ENCODE results near the gene MLH1. TPM values are rescaled to one million over a fixed set of nuclear protein-coding genes. Genes with fewer than 3 reads are reported as not detected.
A peak's percentile ranks its signal among the peaks of the same experiment; 100 is the strongest.
"Not testable (repeated sequence)": the region's sequence is repeated elsewhere in the genome, so short reads cannot be mapped to it uniquely, and the experiment has no call there.

MLH1 gene
- total RNA-seq, 1 donor from 2014 or later = 45.6 TPM

DNA sequence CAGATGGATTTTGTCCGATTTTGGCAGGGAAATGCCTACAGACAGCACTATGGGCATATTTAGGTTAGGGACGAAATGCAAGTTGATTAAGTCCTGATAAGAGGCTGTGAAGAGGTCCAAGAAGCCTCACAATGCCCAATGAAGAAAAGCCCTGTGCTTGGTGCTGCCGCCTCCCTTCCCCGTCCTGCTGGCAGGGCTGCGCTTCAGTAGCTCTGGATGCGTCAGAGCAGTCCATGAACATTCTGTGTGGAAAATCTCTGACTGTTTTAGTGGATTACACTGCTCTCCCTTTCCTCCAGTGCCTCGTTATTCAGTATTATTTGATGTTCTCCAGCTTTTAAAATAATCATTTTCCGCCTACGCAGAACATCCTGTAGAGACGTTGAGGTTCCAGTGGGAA is 39.6 kb downstream of the MLH1 start:
- DNase-seq (ENCODE audit: low read depth) = no peak

DNA sequence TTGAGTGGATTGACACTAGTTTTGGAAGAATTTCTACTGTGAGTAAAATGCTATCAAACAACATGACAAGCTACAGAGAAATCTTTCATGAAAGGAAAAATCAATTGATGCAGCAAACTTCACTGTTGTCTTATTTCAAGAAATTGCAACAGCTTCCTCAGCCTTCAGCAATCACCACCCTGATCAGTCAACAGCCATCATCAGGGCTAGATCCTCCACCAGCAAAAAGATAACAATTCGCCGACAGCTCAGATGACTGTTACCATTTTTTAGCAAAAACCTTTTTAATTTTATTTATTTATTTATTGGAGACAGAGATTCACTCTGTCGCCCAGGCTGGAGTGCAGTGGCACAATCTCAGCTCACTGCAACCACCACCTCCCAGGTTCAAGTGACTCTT is 44.0 kb downstream of the MLH1 start:
- DNase-seq (ENCODE audit: low read depth) = no peak

DNA sequence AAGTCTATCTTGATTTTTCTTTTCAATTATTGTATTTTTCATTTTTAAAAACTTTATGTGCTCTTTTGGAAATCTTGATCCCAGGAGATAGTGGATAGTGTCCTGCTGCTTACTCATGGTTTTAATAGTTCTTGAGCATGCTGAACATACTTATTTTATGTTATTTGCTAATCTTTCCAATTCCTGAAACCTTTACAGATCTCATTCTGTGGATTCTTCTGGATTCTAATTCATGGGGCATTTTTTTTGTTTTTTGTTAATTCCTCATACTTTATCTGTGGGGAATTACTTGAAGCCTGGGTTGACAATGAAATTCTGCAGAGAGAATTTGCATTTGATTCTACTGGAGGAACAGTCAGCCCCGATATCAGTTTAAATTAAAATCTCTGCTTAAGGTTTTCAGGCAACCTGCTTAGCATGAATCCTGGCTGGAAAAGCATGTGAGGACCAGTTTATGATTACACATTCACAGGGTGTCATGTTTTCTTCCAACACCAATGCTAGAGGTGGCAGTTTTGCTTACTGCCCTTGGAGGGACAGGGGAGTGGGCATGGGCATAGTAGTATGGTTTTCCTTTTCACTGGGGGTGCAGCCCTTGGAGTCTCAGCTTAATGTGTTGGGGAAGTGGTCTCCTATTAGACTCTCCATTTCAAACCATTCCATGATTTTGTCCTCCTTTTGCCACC is 46.0 kb downstream of the MLH1 start:
- no peak for DNase-seq (ENCODE audit: low read depth)

DNA sequence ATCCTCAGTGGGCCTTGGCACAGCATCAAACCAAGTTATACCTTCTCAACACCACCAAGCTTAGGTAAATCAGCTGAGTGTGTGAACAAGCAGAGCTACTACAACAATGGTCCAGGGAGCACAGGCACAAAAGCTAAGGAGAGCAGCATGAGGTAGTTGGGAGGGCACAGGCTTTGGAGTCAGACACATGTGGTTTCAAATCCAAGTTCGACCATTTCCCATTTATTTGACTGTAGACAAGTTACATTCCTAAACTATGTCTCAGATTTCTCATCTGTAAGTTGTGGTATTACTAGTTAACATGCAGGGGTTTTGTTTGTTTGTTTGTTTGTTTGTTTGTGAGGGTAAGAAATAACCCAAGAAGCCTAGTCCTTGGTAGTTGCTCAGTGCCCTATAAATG is 46.9 kb downstream of the MLH1 start:
- DNase-seq (ENCODE audit: low read depth) = no peak

DNA sequence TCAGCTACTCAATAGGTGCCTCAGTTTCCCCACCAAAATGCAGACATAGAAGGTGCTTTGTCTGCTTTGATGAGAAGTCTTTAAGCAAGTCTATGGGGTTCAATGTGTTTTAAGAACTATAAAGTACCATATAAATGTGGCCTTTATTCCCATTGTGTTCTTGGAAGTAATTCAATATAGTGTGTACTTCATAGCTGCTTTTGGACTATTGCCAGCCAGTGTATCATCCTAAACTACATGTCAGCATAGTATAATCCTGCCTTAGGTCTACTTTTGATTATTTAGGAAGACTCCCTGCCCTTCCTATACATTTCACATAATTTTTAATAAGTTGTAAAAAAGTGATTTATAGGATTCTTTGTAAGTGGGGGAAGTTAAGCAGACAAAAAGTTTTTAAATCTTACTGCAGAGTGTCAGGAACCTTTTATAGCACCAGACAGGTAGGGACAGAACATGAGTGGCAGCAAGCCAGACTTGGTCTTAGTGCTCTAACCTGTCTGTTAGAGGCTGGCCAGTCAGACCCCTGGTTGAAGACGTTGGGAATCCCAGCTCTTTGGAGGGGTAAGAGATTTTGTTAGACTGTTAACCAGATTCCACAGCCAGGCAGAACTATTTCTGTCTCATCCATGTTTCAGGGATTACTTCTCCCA is 48.4 kb downstream of the MLH1 start:
- no peak for DNase-seq (ENCODE audit: low read depth)

DNA sequence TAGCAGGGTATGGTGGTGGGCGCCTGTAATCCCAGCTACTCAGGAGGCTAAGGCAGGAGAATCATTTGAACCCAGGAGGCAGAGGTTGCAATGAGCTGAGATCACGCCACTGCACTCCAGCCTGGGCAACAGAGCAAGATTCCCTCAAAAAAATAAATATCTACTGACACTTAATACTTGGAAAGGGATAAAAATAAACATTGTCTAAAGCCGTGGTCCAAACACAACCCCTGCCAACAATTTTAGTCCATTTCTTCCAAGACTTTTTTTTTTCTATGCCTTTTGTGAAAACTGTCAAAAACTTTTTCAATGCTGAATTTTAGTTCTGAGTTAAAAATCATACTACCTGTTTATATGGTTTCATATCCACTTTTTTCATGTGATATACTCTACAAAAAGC is 49.4 kb downstream of the MLH1 start:
- not testable (repeated sequence) for DNase-seq (ENCODE audit: low read depth)

DNA sequence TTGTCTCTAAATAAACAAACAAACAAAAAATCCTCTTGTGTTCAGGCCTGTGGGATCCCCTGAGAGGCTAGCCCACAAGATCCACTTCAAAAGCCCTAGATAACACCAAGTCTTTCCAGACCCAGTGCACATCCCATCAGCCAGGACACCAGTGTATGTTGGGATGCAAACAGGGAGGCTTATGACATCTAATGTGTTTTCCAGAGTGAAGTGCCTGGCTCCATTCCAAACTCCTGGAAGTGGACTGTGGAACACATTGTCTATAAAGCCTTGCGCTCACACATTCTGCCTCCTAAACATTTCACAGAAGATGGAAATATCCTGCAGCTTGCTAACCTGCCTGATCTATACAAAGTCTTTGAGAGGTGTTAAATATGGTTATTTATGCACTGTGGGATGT is 57.0 kb downstream of the MLH1 start:
- DNase-seq (ENCODE audit: low read depth) = no peak

DNA sequence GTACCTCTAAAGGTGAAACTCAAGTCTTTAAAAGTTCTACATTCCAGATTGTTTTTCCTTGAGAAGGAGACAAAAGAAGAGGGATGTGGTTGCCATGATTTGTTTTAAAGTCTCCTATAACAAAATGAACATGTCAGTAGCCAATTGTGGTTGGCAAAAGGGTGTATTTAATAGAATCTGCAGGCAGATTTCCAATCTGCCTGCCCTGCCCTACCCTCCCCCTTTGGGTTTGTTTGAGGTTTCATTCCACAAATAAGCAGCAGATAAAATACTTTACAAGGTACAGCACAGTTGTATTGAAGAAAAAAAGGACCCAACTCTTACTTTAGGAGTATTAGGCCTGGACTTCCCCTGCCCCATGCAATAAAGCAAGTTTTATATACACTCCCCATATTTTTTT is 59.5 kb downstream of the MLH1 start:
- DNase-seq (ENCODE audit: low read depth) = peak; percentile 62

DNA sequence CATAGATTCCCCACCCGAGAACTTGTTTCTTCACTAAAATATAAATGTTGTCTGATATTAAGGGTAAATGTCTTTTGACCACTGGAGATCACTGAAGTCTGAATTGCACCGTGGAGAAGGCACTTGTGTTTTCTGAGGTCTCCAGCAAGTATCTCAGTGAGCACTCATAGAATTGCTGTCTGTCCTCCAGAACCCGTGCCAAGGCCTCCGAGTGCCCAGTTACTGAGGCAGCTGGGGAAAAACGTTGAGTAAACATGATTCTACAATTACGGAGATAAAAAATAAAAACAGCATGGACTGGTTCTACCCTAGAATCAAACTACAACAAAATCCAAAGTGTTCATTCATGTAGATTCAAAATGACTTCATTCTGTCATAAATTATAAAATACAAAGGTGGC is 60.0 kb downstream of the MLH1 start:
- DNase-seq (ENCODE audit: low read depth) = peak; percentile 23

DNA sequence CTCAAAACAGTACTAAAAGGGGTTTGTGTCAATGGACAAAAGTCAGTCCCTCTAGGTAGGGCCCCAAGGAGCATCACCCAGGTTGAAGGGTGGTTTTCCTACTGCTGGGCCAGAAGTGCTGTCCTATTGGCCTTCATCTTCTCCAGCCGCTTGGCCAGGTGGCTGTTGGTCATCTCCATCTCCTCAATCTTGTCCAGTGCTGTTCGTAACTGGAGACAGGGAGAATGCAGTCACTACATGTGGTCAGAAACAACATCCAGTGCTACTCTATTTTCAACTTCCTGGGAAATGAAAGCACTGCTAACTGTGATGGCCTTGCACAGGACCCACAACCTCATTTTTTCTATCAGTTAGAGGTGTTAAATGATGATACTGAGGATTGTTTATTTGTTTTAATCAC is 60.4 kb downstream of the MLH1 start:
- DNase-seq (ENCODE audit: low read depth) = peak; percentile 80

DNA sequence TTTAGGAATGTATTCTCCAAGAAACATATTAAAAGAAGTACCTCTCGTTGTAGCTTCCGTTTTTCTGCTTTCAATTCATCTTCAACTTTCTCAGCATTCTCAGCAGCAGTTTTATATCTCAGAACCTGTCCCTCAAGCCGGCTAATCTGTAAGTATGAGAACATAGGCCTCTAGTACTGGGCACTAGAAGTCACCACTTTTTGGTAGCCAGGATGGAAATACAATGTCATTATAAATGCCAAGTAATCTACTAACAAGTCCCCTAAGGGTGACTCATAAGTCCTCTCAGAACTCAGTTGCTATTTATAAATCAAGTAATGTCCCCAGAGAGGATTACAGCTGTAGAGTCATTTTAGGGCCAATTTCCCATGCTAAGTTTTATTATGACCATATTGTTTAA is 61.1 kb downstream of the MLH1 start:
- peak; percentile 89 for DNase-seq (ENCODE audit: low read depth)

DNA sequence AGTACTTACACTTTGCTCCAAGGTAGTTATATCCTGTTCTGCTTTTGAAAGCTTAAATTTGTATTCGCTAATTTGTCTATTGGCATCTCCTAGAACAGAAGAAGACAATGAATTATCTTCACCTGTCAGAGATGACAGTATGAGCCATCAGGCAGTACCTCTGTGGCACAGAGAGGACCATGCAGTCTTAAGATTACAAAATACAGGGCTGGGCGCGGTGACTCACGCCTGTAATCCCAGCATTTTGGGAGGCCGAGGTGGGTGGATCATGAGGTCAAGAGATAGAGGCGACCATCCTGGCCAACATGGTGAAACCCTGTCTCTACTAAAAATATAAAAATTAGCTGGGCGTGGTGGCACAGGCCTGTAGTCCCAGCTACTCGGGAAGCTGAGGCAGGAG is 61.8 kb downstream of the MLH1 start:
- peak; percentile 13 for DNase-seq (ENCODE audit: low read depth)

DNA sequence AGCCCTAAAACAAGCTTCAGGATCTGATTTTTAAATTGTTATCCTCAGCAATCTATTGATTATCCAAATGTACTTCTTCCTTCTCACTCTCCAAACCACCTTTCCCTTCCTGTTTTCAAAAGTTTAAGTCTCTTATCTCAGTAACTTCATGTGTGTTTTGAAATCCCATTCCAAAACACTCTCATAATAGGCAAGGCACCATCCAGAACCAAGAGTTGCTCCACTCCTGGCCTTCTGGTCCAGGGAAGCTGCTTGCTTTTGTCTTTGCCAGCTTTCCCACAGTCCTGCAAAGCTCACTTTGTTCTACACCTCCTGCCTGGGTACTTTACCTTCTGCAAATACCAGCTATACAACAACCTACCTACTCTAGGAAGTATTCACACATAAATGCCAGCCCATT is 63.5 kb downstream of the MLH1 start:
- DNase-seq (ENCODE audit: low read depth) = no peak

DNA sequence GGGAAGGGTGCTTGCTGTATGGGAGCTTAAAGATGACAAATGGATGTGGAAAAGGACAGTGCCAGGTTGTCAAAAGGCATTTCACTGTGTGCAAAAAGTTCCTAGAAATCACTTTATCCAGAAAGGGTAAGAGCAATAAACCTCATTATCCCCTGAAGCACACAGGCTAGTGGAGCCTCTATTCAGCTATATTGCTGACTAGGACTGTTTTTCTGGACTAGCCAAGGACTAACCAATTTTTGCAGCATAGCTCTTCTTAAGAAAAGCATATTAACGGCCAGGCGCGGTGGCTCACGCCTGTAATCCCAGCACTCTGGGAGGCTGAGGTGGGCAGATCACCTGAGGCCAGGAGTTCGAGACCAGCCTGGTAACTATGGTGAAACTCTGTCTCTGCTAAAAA is 64.8 kb downstream of the MLH1 start:
- DNase-seq (ENCODE audit: low read depth) = no peak

DNA sequence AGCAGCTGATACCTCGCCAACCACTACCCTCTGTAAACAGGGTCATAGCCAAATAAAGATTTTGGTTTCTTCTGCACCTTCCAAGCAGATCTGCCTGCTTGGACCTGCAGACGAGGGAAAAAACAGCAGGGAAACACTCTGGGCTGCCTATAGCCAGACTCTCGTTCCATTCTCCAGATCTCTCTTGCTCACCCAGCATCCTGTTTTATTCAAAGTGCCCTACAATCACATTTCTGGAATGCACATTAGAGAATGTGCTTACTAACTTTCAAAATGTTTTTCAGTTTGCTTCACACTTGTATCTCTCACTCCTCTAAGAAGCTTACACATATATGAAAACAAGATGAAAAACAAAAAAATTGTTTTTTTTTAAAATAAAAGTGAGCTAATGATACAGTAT is 71.4 kb downstream of the MLH1 start:
- no peak for DNase-seq (ENCODE audit: low read depth)

DNA sequence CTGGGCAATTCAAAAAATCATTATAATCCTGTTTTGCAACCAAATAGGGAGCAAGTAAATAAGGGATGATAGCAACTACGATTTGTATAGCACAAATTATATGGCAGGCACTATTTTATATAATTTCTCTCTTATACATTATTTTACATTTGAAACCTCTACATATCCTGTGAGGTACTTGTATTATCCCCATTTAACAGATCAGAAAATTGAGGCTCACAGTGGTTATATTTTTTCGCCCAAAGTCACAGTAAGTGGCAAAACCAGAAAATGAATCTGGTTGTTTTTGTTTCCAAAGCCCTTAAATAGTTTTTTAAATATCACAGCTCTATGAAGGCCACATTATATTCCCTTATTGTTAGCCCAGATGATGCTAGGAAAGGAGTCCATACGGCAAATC is 74.3 kb downstream of the MLH1 start:
- no peak for DNase-seq (ENCODE audit: low read depth)

DNA sequence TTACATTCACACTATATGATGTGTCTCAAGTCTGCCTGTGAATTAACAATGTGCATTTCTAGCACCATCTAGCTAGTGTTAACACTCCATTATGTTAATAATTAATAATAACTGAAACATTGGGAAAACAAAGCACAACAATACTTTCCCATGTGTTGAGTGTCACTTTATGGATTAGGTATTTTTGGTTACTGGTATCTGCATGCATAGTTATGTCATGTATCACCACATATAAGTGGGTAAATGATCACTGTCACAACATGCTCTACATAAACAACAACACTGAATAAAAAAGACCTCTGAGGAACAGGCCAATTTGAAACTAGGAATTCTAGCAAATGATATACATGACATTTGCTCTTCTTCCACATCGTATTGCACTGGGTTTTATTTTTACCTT is 74.7 kb downstream of the MLH1 start:
- no peak for DNase-seq (ENCODE audit: low read depth)

DNA sequence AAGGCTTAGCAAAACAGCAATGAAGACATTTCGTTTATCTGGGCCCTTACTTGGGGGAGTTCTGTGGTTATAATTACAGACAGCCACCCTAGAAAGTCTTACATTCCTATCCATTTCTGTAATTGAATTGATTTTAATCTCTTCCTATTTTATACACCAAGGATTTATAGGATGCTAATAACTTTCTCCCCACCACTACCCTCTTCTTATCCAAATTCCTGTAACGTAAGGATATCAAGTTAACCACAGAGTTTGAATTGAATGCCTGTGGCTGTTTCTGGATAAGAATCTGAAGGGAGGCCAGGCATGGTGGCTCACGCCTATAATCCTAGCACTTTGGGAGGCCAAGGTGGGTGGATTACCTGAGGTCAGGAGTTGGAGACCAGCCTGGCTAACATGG is 78.6 kb downstream of the MLH1 start:
- DNase-seq (ENCODE audit: low read depth) = no peak

DNA sequence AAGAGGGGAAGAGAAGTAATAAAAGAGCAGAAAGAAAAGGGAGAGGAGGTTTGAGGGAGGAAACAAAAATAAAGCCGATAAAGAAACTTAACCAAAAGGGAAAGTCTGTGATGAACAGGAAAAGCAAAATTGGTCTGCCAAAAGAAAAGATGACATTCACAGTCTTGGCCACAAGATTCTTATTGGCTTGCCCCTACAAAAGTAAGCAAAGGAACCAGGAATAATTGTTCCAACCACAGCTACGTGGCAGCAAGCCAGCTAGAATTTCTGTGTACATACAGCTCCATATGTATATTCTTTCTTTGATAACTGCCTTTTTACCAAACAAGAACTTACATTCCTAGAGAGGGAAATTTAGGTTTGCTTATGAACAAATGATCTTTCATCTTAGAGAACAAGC is 79.6 kb downstream of the MLH1 start:
- DNase-seq (ENCODE audit: low read depth) = no peak

DNA sequence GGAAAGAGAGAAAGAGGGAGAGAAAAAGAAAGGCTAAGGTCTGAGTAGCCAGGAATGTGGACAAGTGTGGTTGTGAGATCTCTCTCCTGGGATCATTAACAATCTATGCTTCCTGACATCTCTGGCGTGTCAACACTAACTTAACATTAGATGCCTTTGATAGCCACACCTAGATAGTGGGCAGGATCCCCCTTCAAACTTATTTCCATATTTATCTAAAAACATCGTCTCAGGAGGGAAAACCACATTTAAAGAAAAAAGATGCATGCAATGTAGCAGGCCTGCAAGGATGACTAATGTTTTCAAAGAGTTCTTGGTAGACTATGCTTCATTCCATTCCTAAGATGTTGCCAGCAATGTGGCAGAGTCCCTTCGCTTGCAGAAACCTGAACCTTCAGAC is 80.9 kb downstream of the MLH1 start:
- peak; percentile 49 for DNase-seq (ENCODE audit: low read depth)

DNA sequence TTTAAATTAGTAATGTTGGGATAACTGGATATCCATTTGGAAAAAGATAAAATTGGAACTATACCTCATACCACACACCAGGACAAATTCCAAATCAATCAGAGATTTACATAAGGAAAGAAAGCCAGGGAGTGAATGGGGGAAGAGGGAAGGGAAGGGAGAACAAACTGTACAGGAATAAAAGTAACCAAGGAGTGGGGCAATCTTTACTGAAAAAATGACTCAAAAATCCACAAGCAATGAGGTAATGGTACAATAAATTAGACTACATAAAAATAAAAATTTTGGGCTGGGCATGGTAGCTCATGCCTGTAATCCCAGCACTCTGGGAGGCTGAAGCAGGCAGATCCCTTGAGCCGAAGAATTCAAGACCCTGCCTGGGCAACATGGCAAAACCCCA is 82.6 kb downstream of the MLH1 start:
- no peak for DNase-seq (ENCODE audit: low read depth)

DNA sequence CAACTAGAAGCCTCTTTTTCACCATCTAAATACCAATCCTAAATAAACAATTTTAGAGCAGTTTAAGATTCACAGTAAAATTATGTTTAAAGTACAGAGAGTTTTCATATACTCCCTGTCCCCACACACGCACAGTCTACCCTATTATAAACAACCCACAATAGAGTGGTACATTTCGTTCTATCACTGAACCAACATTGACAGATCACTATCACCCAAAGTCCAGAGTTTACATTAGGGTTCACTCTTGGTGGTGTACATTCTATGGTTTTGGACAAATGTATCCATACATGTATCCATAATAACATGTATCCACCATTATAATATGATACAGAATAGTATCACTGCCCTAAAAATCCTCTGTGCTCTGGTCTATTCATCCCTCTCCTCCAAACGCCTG is 89.0 kb downstream of the MLH1 start:
- DNase-seq (ENCODE audit: low read depth) = no peak

DNA sequence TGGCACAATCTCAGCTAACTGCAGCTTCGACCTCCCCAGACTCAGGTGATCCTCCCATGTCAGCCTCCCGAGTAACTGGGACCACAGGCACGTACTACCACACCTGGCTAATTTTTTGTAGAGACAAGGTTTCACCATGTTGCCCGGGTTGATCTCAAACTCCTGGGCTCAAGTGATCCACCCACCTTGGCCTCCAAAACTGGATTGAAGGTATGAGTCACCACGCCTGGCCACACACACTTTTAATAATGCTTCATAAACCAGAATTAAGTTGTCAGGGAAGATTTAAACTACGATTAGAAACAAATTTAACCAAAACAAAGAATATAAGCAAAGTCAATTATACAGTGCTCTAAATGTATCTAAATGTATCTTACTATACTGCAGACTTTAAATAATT is 93.6 kb downstream of the MLH1 start:
- DNase-seq (ENCODE audit: low read depth) = no peak

All from myocyte (in vitro differentiated cells).